ENCODE data around the gene SDCCAG8.

Gene SDCCAG8

DNA sequence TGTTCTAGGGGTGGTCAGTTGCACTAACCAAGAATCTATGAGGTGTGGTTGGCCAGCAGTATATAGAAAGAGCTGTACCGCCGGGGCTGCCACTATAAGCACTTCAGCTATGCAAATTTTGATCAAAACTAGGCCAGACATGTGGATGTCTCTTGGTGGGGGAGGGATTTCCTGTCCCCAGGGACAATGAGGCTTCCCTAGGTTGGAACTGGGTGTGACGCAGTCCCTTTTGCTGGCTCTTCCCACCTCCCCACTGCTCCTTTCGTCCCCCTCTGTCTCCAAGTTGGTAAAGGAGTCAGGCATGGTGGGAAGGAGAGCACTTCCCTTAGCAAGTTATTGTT, 13.6 kb downstream of the SDCCAG8 start (continued):
- TF ChIP-seq, protein P1, sequence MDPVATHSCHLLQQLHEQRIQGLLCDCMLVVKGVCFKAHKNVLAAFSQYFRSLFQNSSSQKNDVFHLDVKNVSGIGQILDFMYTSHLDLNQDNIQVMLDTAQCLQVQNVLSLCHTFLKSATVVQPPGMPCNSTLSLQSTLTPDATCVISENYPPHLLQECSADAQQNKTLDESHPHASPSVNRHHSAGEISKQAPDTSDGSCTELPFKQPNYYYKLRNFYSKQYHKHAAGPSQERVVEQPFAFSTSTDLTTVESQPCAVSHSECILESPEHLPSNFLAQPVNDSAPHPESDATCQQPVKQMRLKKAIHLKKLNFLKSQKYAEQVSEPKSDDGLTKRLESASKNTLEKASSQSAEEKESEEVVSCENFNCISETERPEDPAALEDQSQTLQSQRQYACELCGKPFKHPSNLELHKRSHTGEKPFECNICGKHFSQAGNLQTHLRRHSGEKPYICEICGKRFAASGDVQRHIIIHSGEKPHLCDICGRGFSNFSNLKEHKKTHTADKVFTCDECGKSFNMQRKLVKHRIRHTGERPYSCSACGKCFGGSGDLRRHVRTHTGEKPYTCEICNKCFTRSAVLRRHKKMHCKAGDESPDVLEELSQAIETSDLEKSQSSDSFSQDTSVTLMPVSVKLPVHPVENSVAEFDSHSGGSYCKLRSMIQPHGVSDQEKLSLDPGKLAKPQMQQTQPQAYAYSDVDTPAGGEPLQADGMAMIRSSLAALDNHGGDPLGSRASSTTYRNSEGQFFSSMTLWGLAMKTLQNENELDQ (tag by site-specific recombination; IDR thresholded peaks at IDR 0.05; ENCODE audit: low read depth) = no peak
- TF ChIP-seq, protein P2, sequence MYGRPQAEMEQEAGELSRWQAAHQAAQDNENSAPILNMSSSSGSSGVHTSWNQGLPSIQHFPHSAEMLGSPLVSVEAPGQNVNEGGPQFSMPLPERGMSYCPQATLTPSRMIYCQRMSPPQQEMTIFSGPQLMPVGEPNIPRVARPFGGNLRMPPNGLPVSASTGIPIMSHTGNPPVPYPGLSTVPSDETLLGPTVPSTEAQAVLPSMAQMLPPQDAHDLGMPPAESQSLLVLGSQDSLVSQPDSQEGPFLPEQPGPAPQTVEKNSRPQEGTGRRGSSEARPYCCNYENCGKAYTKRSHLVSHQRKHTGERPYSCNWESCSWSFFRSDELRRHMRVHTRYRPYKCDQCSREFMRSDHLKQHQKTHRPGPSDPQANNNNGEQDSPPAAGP (tag by site-specific recombination; IDR thresholded peaks at IDR 0.05) = no peak

DNA sequence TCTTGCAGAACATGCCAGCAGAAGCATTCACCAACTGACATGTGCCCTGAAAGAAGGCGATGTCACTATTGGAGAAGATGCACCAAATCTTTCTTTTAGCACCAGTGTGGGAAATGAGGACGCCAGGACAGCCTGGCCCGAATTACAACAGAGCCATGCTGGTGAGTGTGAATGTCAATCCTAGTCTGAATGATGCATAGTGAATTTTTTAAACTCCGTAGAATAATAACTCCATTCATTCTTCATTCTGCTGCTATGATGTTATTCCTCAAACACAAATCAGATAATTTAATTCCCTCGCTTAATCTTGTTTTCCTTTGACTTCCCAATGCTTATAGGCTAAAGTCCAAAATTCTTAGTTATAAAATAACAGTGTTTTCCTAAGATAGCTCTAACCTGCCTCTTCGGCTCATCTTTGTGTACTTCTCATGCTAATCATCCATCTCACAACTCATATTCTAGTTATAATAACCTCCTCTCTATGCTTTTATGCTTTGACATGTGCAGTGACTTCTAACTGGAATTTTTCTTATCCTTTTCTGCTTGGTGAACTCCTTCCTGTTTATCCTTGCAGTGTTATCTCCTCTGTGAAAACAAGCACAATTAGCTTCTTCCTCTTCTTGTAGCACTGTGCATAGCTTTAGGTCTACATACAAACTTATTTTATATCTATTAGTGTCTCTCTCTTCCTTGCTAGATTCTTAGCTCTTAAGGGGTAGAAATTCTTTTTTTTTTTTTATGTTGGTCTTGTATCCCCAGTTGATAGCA, 14.4 kb downstream of the SDCCAG8 start:
- Histone ChIP-seq H3K36me3 (ENCODE audit: control insufficient read depth in 2 of 2, insufficient read depth in 1 of 2, low read length in 2 of 2) (peaks cover 10 to 30% of the 10 kb centered on the region in 2 experiments), H3K4me1 (ENCODE audit: control insufficient read depth, insufficient read depth, low read length) (no peaks in the 10 kb centered on the region), H3K9me3 (ENCODE audit: control insufficient read depth, insufficient read depth, low read depth, low read length) (no peaks in the 10 kb centered on the region), H3K4me3 (ENCODE audit: low read depth, low read length) (no peak overlapping the region), H3K27ac (ENCODE audit: extremely low read depth, low read depth, low read length) (no peak overlapping the region)
- ChIA-PET POLR2A (interaction anchor here (3.0 kb wide), 1 partner anchor 15 kb away, joined by 13 read pairs; the partner anchor contains the start of genes CEP170 and SDCCAG8), CTCF (interaction anchor here (0.8 kb wide), 1 partner anchor 23 kb away, joined by 3 read pairs; no protein-coding TSS in a partner anchor)
- TF ChIP-seq, protein P3, sequence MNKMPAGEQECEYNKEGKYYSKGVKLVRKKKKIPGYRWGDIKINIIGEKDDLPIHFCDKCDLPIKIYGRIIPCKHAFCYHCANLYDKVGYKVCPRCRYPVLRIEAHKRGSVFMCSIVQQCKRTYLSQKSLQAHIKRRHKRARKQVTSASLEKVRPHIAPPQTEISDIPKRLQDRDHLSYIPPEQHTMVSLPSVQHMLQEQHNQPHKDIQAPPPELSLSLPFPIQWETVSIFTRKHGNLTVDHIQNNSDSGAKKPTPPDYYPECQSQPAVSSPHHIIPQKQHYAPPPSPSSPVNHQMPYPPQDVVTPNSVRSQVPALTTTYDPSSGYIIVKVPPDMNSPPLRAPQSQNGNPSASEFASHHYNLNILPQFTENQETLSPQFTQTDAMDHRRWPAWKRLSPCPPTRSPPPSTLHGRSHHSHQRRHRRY (tag by site-specific recombination; IDR thresholded peaks at IDR 0.05) = no peak
- TF ChIP-seq ZXDB (tag by site-specific recombination; IDR thresholded peaks at IDR 0.05) = no peak
- TF ChIP-seq ZNF155 (tag by site-specific recombination; IDR thresholded peaks at IDR 0.05) = no peak
- no peak for TF ChIP-seq ZNF132 (tag by site-specific recombination; IDR thresholded peaks at IDR 0.05; ENCODE audit: borderline replicate concordance)
- no peak for TF ChIP-seq ZNF561 (tag by site-specific recombination; IDR thresholded peaks at IDR 0.05; ENCODE audit: borderline replicate concordance)
- TF ChIP-seq, protein P4, sequence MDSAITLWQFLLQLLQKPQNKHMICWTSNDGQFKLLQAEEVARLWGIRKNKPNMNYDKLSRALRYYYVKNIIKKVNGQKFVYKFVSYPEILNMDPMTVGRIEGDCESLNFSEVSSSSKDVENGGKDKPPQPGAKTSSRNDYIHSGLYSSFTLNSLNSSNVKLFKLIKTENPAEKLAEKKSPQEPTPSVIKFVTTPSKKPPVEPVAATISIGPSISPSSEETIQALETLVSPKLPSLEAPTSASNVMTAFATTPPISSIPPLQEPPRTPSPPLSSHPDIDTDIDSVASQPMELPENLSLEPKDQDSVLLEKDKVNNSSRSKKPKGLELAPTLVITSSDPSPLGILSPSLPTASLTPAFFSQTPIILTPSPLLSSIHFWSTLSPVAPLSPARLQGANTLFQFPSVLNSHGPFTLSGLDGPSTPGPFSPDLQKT (IDR thresholded peaks at IDR 0.05; ENCODE audit: borderline replicate concordance, low read depth, low read length) = no peak
- no peak for TF ChIP-seq ZNF701 (tag by site-specific recombination; IDR thresholded peaks at IDR 0.05)
- no peak for TF ChIP-seq ZBTB8A (tag by site-specific recombination; IDR thresholded peaks at IDR 0.05)
- TF ChIP-seq, protein P1 (tag by site-specific recombination; IDR thresholded peaks at IDR 0.05; ENCODE audit: low read depth) = no peak
- TF ChIP-seq, protein P5, sequence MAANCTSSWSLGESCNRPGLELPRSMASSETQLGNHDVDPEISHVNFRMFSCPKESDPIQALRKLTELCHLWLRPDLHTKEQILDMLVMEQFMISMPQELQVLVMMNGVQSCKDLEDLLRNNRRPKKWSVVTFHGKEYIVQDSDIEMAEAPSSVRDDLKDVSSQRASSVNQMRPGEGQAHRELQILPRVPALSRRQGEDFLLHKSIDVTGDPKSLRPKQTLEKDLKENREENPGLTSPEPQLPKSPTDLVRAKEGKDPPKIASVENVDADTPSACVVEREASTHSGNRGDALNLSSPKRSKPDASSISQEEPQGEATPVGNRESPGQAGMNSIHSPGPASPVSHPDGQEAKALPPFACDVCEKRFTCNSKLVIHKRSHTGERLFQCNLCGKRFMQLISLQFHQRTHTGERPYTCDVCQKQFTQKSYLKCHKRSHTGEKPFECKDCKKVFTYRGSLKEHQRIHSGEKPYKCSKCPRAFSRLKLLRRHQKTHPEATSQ (tag by site-specific recombination; IDR thresholded peaks at IDR 0.05) = no peak
- no peak for TF ChIP-seq ZSCAN23 (tag by site-specific recombination; IDR thresholded peaks at IDR 0.05)
- TF ChIP-seq, protein P6, sequence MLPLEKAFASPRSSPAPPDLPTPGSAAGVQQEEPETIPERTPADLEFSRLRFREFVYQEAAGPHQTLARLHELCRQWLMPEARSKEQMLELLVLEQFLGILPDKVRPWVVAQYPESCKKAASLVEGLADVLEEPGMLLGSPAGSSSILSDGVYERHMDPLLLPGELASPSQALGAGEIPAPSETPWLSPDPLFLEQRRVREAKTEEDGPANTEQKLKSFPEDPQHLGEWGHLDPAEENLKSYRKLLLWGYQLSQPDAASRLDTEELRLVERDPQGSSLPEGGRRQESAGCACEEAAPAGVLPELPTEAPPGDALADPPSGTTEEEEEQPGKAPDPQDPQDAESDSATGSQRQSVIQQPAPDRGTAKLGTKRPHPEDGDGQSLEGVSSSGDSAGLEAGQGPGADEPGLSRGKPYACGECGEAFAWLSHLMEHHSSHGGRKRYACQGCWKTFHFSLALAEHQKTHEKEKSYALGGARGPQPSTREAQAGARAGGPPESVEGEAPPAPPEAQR (tag by site-specific recombination; IDR thresholded peaks at IDR 0.05) = no peak
- TF ChIP-seq ZNF544 (tag by site-specific recombination; IDR thresholded peaks at IDR 0.05) = no peak

Measured in HEK293 (cell line).